ENCODE data around the gene PLS1.
A peak's percentile ranks its signal among the peaks of the same experiment; 100 is the strongest.
"Not testable (repeated sequence)": the region's sequence is repeated elsewhere in the genome, so short reads cannot be mapped to it uniquely, and the experiment has no call there.

Gene PLS1, protein sequence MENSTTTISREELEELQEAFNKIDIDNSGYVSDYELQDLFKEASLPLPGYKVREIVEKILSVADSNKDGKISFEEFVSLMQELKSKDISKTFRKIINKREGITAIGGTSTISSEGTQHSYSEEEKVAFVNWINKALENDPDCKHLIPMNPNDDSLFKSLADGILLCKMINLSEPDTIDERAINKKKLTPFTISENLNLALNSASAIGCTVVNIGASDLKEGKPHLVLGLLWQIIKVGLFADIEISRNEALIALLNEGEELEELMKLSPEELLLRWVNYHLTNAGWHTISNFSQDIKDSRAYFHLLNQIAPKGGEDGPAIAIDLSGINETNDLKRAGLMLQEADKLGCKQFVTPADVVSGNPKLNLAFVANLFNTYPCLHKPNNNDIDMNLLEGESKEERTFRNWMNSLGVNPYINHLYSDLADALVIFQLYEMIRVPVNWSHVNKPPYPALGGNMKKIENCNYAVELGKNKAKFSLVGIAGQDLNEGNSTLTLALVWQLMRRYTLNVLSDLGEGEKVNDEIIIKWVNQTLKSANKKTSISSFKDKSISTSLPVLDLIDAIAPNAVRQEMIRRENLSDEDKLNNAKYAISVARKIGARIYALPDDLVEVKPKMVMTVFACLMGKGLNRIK

DNA sequence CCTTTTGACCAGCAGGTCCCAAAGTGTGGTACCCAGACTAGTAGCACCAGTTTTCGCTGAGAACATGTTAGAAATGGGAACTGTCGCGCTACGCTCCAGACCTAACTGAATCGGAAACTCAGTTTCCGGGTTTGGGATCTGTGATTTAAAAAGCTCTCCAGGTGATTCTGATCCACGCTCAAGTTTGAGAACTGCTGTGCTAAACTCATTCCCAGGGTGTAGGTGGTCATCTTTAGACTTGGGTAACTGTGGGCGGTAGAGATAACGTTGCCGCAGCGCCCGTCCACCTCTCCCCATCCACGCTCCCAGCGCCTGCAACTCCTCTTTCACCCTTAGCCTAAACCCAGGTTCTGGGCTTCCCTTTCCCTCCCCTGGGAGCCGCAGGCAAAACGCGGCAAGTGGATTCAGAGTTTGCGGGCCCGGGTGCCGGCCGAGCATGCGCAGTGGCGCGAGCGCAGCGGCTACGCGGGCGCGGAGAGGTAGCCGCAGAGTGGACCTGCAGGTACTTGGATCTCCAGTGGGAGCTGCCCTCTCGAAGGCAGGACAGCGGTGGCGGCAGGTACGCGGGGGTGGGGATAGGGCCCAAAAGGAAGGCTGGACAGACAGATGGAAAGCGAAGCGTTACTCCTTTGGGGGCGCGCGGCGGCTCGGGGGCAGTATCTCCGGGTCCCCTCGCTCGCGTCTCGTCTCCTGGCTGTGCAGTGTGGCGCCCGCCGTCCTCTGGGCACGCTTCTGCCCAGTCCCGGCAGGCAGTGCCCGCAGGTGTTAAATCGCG is at the start of gene PLS1:
TSS of gene PLS1 (plus strand) at position 443 of the 775 bp plus-strand sequence. CDS start 67,845 bp downstream, outside the sequence.
- DNase-seq: peak; percentile 89

DNA sequence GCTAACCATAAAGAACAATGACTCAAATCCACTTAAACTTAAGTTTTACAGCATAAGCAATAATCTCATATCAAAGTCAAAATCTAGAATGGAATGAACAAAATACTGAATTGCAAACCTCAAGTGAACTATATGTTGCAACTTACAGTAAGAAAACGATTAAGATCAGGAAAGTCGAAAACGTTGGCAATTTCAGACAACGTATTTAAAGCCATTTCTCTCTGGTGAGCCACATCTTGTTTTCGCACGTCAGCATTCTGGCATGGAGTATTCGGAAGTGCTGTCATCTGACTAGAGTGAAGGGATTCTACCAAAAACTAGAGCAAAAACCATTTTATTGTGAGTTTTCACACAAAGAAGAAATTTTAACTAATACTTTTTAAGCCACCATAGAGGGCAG is 46.2 kb upstream of the PLS1 start:
- no peak for DNase-seq

DNA sequence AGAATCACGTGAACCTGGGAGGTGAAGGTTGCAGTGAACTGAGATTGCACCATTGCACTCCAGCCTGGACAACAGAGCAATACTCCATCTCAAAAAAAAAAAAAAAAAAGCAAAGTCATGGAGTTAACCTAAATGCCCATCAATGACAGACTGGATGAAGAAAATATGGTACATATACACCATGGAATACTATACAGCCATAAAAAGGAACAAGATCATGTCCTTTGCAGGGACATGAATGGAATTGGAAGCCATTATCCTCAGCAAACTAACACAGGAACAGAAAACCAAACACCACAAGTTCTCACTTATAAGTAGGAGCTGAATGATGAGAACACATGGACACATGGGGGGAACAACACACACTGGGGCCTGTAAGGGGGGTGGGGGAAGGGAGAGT is 43.6 kb upstream of the PLS1 start:
- DNase-seq: not testable (repeated sequence)

DNA sequence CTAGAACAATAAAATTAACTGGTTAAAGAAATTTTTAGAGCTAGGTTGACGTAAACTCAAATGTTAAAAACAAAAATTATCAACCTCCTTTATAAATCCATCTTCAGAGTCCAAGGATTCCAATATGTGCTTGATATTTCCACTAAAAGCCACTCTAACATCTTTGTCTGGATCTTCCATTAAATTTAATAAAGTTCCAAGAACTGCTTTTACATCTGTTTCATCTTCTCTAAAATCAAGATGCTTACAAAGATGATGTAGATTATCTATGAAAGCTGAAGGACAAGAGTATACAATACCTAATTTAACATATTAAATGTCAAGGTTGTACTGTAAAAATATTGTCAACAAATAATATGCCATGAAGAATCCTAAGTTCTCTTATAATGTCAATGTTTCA is 42.5 kb upstream of the PLS1 start:
- no peak for DNase-seq

DNA sequence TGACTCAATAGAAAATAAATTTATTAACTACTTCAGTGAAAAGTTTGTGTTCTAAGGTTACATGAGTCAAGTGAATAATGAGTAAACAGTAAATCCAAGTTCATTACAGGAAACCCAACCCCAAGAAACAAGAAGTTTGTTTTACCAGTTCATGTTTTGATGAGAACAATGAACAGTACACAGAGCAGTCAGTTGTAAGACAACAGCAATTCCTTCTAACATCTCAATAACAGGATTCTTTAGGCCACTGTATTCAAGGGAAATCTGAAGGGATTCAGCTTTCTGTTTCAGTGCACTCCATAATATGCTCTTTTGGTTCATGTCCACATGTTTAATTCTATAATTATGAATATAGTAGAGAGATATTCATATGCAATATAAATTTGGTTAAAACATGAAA is 36.1 kb upstream of the PLS1 start:
- DNase-seq: no peak

DNA sequence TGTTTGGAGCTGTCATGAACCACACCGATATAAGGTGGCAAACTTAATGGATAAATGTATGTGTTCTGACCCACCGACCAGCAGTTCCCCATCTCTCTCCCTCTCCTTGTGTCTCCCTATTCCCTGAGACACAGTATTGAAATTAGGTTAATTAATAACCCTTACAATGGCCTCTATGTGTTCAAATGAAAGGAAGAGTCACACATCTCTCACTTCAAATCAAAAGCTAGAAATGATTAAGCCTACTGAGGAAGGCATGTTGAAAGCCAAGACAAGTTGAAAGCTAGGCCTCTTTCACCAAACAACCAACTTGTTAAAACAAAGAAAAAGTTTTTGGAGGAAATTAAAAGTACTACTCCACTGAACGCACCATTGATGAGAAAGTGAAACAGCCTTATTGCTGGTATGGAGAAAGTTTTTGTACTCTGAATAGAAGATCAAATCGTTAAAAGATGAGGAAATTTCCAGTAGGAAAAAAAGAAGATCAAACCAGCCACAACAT is 32.6 kb upstream of the PLS1 start:
- no peak for DNase-seq

DNA sequence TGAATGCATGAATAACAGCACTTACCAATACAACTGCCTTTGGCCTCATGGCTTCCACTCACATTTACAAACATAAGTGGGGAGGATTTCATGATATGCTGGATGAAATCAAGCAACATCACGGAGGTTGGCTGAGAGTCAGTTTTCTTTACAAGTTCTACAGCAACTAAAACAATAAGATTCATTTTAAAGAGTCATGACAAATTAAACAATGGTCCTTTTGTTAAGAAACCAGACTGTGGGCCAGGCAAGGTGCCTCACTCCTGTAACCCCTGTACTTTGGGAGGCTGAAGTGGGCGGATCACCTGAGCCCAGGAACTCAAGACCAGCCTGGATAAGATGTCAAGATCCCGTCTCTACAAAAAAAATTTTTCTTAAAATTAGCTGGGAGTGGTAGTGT is 30.1 kb upstream of the PLS1 start:
- no peak for DNase-seq

DNA sequence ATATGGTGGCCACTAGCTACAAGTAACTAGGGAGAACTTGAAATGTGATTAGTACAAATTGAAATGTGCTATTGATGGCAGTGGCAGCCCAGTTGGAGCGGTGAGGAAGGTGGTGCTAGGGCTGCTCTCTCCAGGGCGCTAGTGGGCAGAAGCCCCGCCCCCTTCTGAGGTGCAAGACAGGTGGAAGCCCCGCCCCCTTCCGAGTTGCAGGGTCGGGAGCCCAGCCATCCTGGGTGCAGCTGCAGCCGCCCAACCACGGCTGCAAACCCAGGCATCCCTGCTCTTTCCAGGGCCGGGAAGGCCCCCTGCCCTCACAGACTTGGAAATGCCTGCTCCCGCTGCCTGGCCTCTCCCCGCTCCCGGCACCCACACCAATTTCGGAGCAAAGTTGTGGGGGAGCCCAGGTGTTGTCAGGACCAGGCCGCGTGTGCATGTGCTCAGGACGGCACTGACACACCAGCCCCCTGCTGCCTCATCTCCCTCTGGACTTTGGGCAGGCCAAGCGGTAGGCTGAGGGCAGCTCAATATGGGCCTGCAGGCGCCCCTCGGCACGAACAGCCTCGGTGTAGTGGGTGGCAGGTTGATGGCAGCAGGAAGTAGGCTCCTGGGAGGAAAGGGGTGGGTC is 27.7 kb upstream of the PLS1 start:
- DNase-seq: no peak

DNA sequence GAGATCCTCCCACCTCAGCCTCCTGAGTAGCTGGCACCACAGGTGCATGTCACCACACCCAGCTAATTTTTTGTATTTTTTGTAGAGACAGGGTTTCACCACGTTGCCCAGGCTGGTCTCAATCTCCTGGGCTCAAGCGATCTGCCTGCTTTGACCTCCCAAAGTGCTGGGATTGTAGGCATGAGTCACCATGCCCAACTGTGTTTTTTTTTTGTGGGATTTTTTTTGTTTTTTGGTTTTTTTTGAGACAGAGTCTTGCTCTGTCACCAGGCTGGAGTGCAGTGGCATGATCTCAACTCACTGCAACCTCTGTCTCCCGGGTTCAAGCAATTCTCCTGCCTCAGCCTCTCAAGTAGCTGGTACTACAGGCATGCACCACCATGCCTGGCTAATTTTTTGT is 26.8 kb upstream of the PLS1 start:
- DNase-seq: not testable (repeated sequence)

DNA sequence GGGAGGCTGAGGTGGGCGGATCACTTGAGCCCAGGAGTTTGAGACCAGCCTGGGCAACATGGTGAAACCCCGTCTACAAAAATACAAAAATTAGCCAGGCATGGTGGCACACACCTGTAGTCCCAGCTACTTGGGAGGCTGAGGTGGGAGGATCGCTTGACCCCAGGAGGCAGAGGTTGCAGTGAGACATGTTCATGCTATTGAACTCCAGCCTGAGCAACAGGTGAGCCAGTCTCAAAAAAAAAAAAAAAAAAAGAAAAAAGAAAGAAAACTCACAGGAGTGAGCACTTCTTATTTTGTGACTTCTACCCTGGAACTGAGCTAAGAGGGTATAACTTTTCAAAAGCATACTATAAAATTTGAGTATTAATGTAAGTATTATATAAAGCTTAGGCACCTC is 22.0 kb upstream of the PLS1 start:
- DNase-seq: not testable (repeated sequence)

DNA sequence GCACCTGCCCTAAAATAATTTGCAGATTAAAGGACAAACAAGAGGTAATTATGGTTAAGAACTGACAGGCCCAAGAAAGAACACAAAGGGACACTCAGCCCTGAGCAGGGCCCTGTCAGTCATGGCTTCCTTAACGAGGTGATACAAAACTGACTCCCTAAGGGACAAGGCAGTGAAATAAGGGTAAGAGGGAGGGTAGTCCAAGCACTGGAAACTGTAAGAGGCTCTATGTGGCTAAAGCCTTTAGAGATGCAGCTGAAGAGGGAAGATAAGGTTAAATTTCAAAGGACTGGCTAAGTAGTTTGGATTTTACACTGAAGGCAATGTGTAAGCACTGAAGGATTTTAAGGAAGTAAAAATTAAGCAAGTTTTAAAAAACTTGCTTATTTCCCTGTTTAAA is 21.5 kb upstream of the PLS1 start:
- DNase-seq: no peak

DNA sequence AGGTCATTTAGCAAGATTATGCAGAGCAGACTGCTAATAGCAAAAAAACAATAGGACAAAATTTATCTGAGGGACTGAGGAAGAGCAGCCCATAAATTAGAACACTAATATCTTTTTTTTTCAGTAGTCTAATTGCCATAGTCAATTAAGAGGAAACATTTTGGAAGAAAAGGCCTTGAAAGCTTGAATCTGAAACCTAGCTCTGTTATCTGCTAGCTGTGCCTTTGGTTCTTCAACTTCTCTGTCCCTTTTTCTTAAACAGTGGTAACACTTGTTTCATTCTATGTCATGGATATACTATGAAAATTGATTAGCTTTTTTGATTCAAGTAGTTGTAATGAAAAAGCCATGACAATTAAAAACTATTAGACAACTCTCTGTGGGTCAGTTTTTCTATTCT is 19.4 kb upstream of the PLS1 start:
- DNase-seq: no peak

DNA sequence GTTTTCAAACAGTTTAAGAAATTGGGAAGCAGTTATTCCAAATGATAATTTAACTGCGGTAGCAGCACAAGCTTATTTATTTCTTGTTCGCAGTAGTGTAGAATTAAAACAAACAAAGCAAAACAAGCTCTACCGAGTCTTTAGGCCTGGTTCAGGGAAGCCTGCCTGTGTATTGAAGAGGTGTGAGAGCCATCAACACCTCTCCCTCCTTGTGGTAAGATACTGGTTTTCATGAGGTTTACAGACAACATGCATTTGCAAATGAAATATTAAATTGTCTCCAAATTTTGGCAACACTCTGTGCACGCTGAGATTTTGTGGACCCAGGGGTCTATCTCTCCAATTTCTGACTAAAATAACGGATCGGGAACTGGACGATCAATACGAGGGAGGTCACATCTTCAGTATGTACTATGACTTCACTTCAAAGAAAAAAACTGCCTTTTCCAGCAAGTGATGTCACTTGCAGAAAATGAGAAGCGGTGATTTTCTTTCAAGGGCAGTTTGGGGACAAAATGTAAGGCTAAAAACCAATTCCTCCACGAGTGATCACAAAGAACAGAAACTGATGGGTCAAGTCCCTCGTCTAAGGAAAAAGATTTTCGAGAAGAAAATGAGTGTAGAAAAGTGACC is 18.4 kb upstream of the PLS1 start:
- no peak for DNase-seq

DNA sequence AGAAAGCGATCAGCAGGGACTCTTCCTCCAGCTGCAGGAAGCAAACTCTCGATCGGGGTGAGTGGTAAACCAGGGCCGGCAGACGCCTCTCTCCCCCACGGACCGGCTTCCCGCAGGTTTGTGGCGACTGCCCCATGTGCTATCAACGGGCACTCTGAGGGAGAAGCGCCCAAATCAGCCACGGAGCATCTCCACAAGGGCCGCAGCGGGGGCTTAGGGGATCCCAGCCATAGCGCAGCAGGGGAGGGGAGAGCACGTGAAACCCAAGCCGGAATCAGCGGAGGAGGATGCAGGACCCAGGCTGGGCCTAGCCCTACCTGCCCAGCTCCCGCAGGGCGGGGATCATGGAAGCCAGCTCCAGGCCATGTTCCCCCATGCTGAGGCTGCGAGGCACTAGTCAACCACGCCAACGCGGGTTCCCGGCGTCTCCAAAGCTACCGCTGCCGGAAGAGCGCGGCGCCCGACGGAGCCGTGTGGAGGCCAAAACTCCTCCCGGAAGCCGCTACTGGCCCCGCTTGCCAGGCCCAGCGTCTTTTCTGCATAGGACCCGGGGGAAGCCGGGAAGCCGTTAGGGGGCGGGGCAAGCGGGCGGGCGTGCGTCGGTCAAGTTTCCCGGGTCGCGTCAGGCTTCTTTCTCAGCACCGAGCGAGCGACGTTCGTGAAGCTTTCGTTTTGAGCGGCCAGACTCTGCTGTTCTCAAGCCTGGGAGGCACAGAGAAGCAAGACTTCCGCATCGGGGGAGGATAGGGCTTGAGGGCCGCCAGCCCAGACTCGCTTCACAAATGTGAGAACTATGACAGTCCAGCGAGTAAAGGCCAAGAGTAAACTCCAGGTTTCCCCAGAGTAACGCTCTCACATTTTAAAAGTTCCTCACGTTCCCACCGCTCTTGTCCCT is 17.6 kb upstream of the PLS1 start, which contains the start of gene ATR:
TSS of gene ATR (minus strand) at position 405 of the 895 bp plus-strand sequence. CDS start at position 376, 29 bp downstream.
- DNase-seq: peak; percentile 92

DNA sequence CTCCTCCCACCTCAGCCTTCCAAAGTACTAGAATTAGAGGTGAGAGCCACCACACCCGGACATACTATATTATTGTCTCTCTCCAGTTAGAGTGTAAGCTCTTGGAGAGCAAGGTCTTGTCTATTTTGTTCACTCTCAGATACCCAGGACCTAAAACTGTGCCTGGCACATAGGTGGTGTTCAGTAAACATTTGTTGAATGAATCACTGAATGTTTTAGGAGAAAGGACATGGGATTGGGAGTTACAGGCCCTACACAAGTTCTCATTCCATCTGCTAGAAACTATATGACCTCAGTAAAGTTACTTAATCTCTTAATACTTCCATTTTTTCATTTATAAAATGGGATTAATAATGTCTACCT is 16.2 kb upstream of the PLS1 start:
- no peak for DNase-seq

DNA sequence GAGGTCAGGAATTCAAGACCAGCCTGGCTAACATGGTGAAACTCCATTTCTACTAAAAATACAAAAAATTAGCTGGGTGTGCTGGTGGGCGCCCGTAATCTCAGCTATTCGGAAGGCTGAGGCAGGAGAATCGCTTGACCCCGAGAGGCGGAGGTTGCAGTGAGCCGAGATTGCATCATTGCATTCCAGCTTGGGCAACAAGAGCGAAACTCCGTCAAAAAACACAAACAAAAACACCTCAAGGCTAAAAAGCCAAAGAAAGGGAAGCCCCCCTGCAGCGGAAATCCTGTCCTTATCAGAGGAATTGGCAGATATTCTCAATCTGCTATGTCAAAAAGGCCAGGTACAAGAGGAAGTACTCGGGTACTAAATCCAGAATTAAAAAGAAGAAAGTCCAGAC is 15.1 kb upstream of the PLS1 start:
- not testable (repeated sequence) for DNase-seq

DNA sequence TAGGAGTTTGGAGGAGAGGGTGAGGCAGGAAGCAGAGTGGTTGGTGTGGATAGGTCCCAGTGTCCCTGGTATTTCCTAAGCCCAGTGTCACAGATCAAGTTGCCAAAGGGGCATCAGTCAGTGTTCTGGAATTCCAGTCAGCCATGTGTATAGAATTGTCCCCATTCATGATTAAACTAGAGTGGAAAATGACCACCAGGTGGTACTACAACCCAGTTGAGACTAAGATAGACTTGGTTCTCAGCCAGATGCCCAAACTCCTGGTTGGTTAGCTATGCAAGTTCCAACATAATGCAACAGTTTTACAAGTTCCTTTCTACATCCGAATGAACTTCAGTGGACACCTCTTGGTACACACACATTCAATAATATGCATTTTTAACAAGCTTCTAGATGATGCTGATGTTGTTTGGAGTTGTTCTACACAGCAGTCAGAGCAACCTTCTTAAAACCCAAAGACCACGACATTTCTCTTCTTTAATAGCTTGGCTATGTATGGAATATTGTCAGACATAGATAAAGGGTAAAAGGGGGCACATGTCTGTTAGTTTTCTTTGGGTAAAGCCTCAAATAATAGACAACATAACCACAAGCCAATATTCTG is 9.3 kb upstream of the PLS1 start:
- peak; percentile 45 for DNase-seq

DNA sequence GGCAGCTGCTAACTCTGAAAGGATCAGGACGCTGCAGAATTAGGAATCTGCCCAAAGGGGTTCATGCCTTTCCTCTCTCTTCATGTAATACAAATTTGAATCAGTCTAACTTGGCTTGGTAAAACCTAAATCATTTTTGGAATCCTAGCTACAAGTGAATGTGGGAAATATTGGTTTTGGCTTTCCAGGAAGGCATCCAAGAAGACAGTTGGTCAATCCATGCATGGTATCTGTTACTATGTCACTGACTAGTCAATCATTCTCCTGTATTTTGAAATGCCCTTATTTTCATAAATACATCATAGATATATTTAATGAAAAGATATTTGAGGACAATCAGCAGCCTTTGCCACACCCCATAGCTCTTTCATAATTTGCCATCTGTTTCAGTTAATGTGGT is 7.5 kb upstream of the PLS1 start:
- DNase-seq: no peak

DNA sequence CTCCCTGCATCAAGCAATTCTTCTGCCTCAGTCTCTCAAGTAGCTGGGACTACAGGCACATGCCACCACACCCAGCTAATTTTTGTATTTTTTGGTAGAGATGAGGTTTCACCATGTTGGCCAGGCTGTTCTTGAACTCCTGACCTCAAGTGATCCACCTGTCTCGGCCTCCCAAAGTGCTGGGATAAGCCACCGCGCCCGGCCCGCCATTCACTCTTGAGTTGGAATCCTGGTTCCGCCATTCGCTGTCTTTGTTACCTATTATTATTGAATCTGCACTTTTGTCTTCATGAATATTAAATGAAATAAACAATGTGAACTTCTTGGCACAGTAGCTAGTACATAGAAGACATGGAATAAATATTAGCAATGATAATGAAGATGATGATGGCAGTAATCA is 3.9 kb upstream of the PLS1 start:
- not testable (repeated sequence) for DNase-seq

DNA sequence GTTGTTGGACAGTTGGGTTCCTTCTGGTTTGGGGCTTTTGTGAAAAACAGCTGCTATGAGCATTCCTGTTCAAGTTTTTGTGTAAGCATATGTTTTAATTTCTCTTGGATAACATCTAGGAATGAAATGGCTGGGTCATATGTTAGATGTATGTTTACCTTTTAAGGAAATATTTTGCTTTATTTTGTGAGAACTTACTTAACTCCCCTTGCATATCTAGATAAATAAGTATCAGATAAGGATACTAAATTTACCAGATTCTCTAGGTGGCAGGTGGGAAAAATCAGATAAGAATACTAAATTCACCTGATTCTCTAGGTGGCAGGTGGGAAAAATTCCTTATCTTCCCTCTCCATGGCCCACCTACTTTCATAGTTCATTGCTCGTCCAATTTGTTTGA is 1.1 kb upstream of the PLS1 start:
- no peak for DNase-seq

DNA sequence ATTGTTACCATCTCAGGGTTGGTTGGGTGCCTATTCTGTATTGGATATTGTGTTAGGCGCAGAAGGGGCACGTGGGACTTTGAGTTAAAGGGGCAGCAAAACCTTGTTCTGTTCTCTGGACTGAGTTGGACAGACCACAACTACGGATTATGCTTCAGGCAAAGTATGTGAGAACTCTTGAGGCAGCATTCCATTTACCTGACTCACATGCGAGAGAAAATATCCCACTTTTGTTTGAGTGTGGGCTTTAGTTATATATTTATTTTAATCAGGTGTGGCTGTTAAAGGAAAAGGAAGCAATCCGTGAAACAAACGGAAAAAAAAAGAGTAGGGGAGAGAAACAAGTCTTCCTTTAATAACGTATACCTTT is 627 bp upstream of the PLS1 start:
- DNase-seq: peak; percentile 47

Data from NCI-H526 treated with DMSO at 0.1 percent for 48 hours (cell line).